GM21360 (cell line): ENCODE measurements around the gene CCL7.
"Not testable (repeated sequence)": the region's sequence is repeated elsewhere in the genome, so short reads cannot be mapped to it uniquely, and the experiment has no call there.

Source experiments
- ATAC-seq: cut with Tn5 transposase; IDR thresholded peaks from one replicate; pipeline ENCODE4 v1.9.1; 2021; ENCODE audit warnings: mild to moderate bottlenecking, moderate library complexity; ENCODE audit not compliant: unreplicated experiment

CCL7 gene

GRCh38 chr17:34269969-34270368 is at the start of gene CCL7:
Gene CCL7 (plus strand): TSS chr17:34270221. CDS start chr17:34270291, 70 bp downstream.
- ATAC-seq = no peak

DNA sequence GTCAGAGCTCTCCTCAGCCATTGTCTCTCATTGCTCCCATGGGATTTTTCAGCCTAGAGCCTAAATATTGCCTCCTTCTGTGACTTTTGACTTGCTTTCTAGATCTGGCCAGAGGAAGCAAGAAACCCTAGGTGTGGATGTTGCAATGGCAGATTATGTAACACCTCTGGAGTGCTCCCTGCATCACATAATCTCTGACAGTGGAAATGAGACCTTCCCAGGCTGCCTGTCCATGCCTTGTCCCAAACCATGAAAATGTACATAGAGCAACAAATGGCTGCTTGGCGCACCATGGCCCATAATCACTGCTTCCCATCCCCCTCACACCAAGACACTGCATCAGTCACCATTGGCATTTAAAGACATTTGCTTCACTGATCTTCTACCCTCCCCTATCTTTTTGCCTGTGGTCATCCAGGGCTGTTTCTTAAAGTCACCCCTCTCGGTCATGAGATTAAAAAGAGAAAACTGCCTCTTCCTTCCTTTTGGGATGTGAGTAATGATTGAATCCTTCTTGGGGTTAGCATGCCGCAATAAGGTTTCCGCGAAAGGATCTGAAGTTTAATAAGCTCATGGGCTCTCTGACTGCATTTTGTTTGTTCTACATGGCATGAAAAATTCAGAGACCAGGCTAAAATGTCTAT is 49.1 kb upstream of the CCL7 start:
- ATAC-seq = no peak

DNA sequence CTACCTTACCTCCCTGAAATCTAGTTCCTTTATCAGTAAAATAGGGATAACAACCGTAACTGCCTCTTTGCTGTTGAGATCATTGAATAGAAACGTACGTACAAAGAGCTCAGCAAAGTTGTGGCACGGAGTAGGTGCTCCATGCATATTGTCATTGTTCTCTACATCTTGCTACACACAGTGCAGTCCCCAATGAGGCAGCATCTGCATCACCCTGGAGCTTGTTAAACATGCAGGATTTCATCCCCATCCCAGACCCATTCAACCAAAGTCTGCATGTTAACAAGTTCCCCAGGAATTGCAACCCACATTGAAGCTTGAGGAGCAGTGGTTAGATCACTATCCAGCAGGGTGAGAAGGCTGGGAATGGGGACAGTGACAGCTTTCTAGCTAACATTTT is 48.6 kb upstream of the CCL7 start:
- ATAC-seq = no peak

- ATAC-seq = no peak
Measured at GRCh38 chr17:34222722-34223497, 47.1 kb upstream of the CCL7 start.

DNA sequence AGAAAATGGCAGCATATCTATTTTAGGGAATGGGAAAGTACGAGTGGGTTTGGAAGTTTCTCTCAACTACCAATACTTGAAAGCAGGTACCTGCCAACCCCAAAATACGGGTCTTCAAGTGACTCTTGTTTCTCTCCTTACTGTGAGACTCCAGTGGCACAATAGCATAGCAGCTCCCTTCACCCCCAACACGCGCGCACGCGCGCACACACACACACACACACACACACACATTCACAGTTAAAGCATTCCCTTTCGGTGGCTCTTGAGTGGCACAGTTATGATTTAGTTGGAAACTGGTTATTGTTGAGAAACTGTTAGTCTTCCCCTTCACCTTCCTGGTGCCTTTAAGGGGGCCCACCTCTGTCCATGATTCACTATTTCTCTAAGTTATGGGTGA is 45.0 kb upstream of the CCL7 start:
- no peak for ATAC-seq

GRCh38 chr17:34226011-34226743 is 43.8 kb upstream of the CCL7 start:
- ATAC-seq = no peak

- ATAC-seq = no peak
Measured at GRCh38 chr17:34226744-34227034, 43.3 kb upstream of the CCL7 start.

GRCh38 chr17:34227293-34227692 is 42.7 kb upstream of the CCL7 start:
- not testable (repeated sequence) for ATAC-seq

GRCh38 chr17:34227707-34228106 is 42.3 kb upstream of the CCL7 start:
- no peak for ATAC-seq

DNA sequence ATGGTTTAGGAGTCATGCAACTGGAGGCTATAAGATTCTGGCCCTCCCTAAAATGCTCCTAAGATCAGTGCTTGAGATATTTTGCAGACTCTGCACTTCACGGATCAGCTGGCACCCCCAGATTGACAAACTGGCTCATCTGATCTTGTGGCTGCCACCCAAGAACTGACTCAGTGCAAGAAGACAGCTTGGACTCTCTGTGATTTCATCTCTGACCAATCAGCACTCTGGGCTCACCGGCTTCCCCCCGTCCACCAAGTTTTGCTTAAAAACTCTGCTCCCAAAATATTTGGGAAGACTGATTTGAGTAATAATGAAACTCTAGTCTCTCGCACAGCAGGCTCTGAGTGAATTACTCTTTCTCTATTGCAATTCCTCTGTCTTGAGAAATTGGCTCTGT is 41.2 kb upstream of the CCL7 start:
- no peak for ATAC-seq

GRCh38 chr17:34230342-34230741 is 39.7 kb upstream of the CCL7 start:
- no peak for ATAC-seq

DNA sequence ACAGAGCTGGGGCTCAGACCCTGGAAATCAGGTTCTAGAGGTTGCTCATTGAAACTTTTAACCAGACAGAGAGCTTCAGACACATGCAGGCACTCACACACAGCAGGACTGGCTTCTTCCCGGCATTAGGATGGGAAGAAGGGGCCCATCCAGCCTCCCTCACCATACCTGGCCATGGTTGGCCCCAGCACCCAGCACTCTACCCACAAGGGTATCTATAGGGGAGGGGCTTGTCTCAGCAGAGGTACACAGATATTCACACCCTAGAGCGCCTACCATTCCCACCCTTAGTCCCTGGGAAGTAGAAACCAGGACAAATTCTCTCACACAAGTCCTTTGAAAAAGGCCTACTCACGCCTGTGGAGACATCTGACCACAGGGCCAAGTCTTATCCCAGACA is 35.4 kb upstream of the CCL7 start:
- no peak for ATAC-seq

DNA sequence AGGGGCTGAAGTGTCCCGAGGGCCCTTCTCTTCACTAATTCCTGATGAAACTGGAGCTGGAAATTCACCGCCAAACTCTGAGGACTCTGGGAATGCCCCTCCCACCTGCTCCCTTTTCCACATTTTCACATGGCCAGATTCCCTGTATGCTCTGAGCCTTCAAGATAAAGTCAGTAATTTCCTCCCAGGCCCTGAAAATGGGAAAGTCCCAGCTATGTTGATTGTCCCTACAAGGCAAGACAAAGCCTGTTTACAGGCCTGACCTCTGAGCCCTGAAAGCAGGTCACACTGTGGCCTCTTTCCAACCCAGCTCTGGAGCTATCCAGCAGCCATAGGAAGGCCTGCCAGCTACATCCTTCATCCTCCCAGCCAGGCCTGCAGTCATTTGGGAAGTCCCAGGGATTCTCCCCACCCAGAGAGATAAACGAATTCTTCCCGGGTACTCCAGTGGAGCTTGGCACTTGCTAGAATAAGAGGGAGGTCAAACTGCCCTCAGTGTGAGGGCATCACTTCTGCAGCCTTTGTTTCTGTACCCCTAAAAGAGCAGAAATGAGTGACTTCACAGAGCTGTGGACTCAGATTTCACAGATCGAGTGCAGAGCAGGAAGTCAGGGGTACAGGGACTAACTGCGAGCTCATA is 34.5 kb upstream of the CCL7 start:
- no peak for ATAC-seq

GRCh38 chr17:34236281-34236892 is 33.6 kb upstream of the CCL7 start:
- ATAC-seq = no peak

DNA sequence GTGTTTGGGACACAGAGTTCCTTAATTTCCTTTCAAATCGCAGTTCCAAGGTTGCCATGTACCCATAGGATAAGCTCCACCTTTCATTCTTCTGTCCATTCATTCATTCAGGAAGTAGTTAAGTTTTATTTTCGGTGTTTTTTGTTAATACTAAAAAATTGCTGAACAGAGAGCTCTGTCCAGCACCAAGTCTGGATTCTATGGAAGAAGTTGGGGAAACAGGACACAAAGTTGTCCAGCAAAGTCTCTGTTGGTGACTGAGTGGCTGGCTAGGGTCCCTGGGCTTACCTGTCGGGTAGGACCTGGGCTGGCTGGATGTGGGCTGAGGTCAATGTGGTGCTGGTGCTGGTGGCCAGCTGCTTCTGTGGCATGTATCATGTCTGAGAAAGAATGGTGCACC is 32.6 kb upstream of the CCL7 start:
- no peak for ATAC-seq

- no peak for ATAC-seq
Measured at GRCh38 chr17:34241062-34241461, 29.0 kb upstream of the CCL7 start.

GRCh38 chr17:34242587-34243363 is 27.2 kb upstream of the CCL7 start:
- ATAC-seq = no peak

DNA sequence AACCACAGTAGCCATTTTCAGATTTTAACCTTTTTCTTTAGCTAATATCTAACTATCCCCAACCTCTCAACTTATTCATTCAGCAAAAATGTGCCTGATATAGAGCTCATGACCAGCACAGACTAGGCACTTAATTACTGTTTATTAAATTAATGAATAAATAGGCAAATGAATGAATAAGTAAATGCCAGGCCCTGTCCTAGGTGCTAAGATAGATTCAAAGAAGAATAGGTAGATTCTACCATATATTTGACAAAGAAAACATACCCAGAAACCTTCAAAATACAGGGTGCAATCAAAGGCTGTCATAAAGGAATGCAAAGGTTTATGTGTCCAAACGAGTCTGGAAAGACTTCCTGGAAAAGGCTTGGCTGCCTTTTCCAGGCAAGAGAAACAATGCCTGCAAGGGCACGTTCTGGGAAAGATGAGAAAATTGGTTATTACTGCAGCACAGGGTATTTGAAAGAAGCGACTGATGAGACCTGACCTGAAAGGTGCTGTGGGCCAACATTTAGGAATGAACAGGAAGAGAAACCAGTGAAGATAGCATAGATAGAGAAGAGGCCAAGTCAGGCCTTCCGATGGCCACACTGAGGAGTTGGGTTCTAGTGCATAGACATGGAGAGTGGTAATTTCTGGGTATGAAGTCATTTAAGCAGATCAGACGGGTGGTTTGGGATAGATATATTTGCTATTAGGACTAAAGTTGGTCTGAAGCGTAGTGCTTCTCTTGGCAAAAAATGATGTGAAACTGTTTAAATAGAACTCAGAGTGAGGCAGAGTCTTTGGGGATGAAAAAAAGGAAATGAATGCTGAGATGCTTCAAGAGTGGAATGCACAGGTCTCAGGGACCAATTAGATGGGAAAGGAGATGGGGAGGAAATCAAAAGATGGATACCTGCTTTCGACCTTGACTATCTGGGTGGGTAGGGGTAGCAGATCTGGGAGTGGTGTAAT is 26.4 kb upstream of the CCL7 start:
- ATAC-seq = no peak

DNA sequence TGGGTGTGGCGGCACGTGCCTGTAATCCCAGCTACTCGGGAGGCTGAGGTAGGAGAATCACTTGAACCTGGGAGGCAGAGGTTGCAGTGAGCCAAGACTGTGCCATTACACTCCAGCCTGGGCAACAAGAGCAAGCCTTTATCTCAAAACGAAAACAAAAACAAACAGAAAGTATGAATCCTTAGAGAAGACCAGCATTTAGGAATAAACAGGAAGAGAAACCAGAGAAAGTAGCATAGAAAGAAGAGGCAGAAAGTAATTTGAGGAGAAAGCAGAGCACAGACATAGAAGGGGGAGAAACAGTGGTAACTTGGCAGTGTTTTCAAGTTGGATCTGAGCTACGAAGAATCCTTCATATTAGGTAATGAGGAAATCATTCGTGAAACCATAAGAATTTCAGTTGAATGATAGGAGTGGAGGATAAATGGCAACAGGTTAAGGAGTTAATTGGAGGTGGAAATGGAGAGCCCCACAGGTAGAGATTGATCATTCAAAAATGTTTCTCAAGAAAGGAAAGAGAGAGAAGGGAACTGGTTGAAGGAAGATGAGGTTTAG is 24.6 kb upstream of the CCL7 start:
- ATAC-seq = no peak
